ENCODE measurements around the gene GLIS1.

GLIS1 gene

GRCh38 chr1:53629101-53629691, 109.8 kb downstream of the GLIS1 start:
- no peak for DNase-seq

- no peak for DNase-seq
Observed at GRCh38 chr1:53628286-53628955, 110.5 kb downstream of the GLIS1 start.

- no peak for DNase-seq
Observed at GRCh38 chr1:53627666-53628065, 111.3 kb downstream of the GLIS1 start.

- DNase-seq = no peak
Observed at GRCh38 chr1:53627031-53627430, 111.9 kb downstream of the GLIS1 start.

GRCh38 chr1:53626616-53627015, 112.3 kb downstream of the GLIS1 start:
- no peak for DNase-seq

GRCh38 chr1:53625766-53626520, 113.0 kb downstream of the GLIS1 start:
- no peak for DNase-seq

- no peak for DNase-seq
Observed at GRCh38 chr1:53625049-53625448, 113.9 kb downstream of the GLIS1 start.

- no peak for DNase-seq
Observed at GRCh38 chr1:53622531-53622930, 116.4 kb downstream of the GLIS1 start.

- DNase-seq = no peak
Observed at GRCh38 chr1:53621144-53621543, 117.8 kb downstream of the GLIS1 start.

- DNase-seq = no peak
Observed at GRCh38 chr1:53620061-53620855, 118.7 kb downstream of the GLIS1 start.

GRCh38 chr1:53619367-53620060, 119.5 kb downstream of the GLIS1 start:
- DNase-seq = no peak

- DNase-seq = no peak
Observed at GRCh38 chr1:53618500-53619366, 120.2 kb downstream of the GLIS1 start.

GRCh38 chr1:53617851-53618499, 121.0 kb downstream of the GLIS1 start:
- no peak for DNase-seq

GRCh38 chr1:53617382-53617781, 121.6 kb downstream of the GLIS1 start:
- DNase-seq = no peak

GRCh38 chr1:53616927-53617326, 122.0 kb downstream of the GLIS1 start:
- no peak for DNase-seq

- DNase-seq = no peak
Observed at GRCh38 chr1:53616511-53616910, 122.5 kb downstream of the GLIS1 start.

GRCh38 chr1:53615101-53615500, 123.9 kb downstream of the GLIS1 start:
- no peak for DNase-seq

- DNase-seq = no peak
Observed at GRCh38 chr1:53614231-53615021, 124.5 kb downstream of the GLIS1 start.

- DNase-seq = no peak
Observed at GRCh38 chr1:53608676-53609075, 130.3 kb downstream of the GLIS1 start.

GRCh38 chr1:53608071-53608470, 130.9 kb downstream of the GLIS1 start:
- DNase-seq = no peak

All from NCI-H2029 (cell line).